Limb (tissue), 2 donors: ENCODE measurements around the gene COPB2.

Experiments used
- DNase-seq, 2 donors: peaks; one replicate each; pipeline ENCODE4 v3.0.0-alpha.2; 2016; ENCODE audit errors: extremely low spot score in 2 of 2

COPB2 gene

GRCh38 chr3:139307601-139308555 is 81.6 kb downstream of the COPB2 start:
- DNase-seq: no peak
